Astrocyte (in vitro differentiated cells and primary cell): ENCODE data around the gene NPHP4. TPM values are rescaled to one million over a fixed set of nuclear protein-coding genes. Genes with fewer than 3 reads are reported as not detected.

Experiments
- DNase-seq: peaks from one replicate; pipeline ENCODE4 v3.0.0-alpha.2; 2010; ENCODE audit warnings: low read depth
- FAIRE-seq: peaks from 2 replicates; lab custom pipeline; 2011; peaks lifted over from hg19 to GRCh38; lab: Jason Lieb, UNC
- H2AFZ ChIP-seq: 2 replicates; pipeline ENCODE4 v1.6.0; 2012; ENCODE audit warnings: low read depth, low read length, inconsistent platforms
- H3K27ac ChIP-seq: 2 replicates; pipeline ENCODE4 v1.5.1; 2011; ENCODE audit warnings: low read depth, low read length, inconsistent platforms
- H3K27me3 ChIP-seq: 2 replicates; pipeline ENCODE4 v1.6.0; 2011; ENCODE audit warnings: low read length, inconsistent platforms; ENCODE audit not compliant: insufficient read depth
- H3K36me3 ChIP-seq: 2 replicates; pipeline ENCODE4 v1.5.1; 2011; ENCODE audit warnings: low read length, inconsistent platforms; ENCODE audit not compliant: insufficient read depth
- H3K4me1 ChIP-seq: 2 replicates; pipeline ENCODE4 v1.5.1; 2011; ENCODE audit warnings: low read length, inconsistent platforms; ENCODE audit not compliant: insufficient read depth
- H3K4me2 ChIP-seq: 2 replicates; pipeline ENCODE4 v1.6.0; 2012; ENCODE audit warnings: low read length, inconsistent platforms
- H3K4me3 ChIP-seq: 2 replicates; pipeline ENCODE4 v1.5.1; 2011; ENCODE audit warnings: low read depth, mild to moderate bottlenecking, low read length, inconsistent platforms; ENCODE audit not compliant: insufficient read depth
- H3K79me2 ChIP-seq: 2 replicates; pipeline ENCODE4 v1.6.0; 2012; ENCODE audit warnings: mild to moderate bottlenecking, low read length, inconsistent platforms; ENCODE audit not compliant: insufficient read depth
- H3K9ac ChIP-seq: 2 replicates; pipeline ENCODE4 v1.6.0; 2012; ENCODE audit warnings: mild to moderate bottlenecking, low read length, inconsistent platforms
- H3K9me3 ChIP-seq: 2 replicates; pipeline ENCODE4 v1.5.1; 2012; ENCODE audit warnings: low read depth, mild to moderate bottlenecking, low read length, inconsistent platforms; ENCODE audit not compliant: insufficient read depth
- H4K20me1 ChIP-seq: 2 replicates; pipeline ENCODE4 v1.6.0; 2012; ENCODE audit warnings: low read length, inconsistent platforms; ENCODE audit not compliant: insufficient read depth
- H3K27ac Mint-ChIP-seq: one replicate; pipeline ENCODE4 v1.8.0; 2021; ENCODE audit warnings: mild to moderate bottlenecking, mixed read lengths; ENCODE audit not compliant: unreplicated experiment
- H3K27me3 Mint-ChIP-seq: one replicate; pipeline ENCODE4 v1.8.0; 2021; ENCODE audit warnings: low read depth, mixed read lengths; ENCODE audit not compliant: unreplicated experiment
- H3K36me3 Mint-ChIP-seq: one replicate; pipeline ENCODE4 v1.8.0; 2021; ENCODE audit warnings: low read depth, mixed read lengths; ENCODE audit not compliant: unreplicated experiment
- H3K4me1 Mint-ChIP-seq: one replicate; pipeline ENCODE4 v1.8.0; 2021; ENCODE audit warnings: low read depth, mixed read lengths; ENCODE audit not compliant: unreplicated experiment
- H3K4me3 Mint-ChIP-seq: one replicate; pipeline ENCODE4 v1.8.0; 2021; ENCODE audit warnings: mild to moderate bottlenecking, moderate library complexity, mixed read lengths; ENCODE audit not compliant: unreplicated experiment
- H3K9me3 Mint-ChIP-seq: one replicate; pipeline ENCODE4 v1.8.0; 2021; ENCODE audit warnings: mild to moderate bottlenecking, mixed read lengths; ENCODE audit not compliant: unreplicated experiment
- CTCF ChIP-seq: IDR thresholded peaks from 2 replicates; pipeline ENCODE4 v1.5.1; 2011; ENCODE audit warnings: low read depth, mild to moderate bottlenecking, inconsistent platforms, low read length, moderate library complexity; ENCODE audit not compliant: insufficient read depth
- EZH2 ChIP-seq: IDR thresholded peaks from 2 replicates; pipeline ENCODE4 v1.6.1; 2012; ENCODE audit warnings: mild to moderate bottlenecking, low read length, inconsistent platforms; ENCODE audit not compliant: insufficient read depth
- total RNA-seq: library from RNA; stranded (reverse); gene quantifications from 2 replicates; pipeline ENCODE4 v1.2.1, GENCODE V29; 2021

Gene NPHP4
- total RNA-seq, 1 donor from 2014 or later = 8.4 TPM

GRCh38 chr1:5962265-5963105 is 29.7 kb downstream of the NPHP4 start:
- FAIRE-seq = no peak
- Histone ChIP-seq H3K27ac (no peak overlapping the region), H4K20me1 (no peaks in the 10 kb centered on the region), H3K4me1 (no peaks in the 10 kb centered on the region), H3K79me2 (no peaks in the 10 kb centered on the region), H3K9me3 (no peaks in the 10 kb centered on the region), H3K4me3 (no peak overlapping the region), H3K4me2 (no peak overlapping the region), H3K9ac (no peak overlapping the region), H3K36me3 (no peaks in the 10 kb centered on the region), H3K27me3 (no peaks in the 10 kb centered on the region), H2AFZ (no peak overlapping the region)
- no peaks in the 10 kb centered on the region for H3K4me1 Mint-ChIP-seq
- no peak for DNase-seq
- H3K9me3 Mint-ChIP-seq = no peaks in the 10 kb centered on the region
- TF ChIP-seq EZH2 = no peak
- TF ChIP-seq CTCF = no peak
- H3K4me3 Mint-ChIP-seq = no peak overlapping the region
- peaks cover 26% of the 10 kb centered on the region for H3K36me3 Mint-ChIP-seq
- H3K27ac Mint-ChIP-seq = no peak overlapping the region
- no peaks in the 10 kb centered on the region for H3K27me3 Mint-ChIP-seq

GRCh38 chr1:5961601-5962000 is 30.6 kb downstream of the NPHP4 start:
- no peaks in the 10 kb centered on the region for H3K27me3 Mint-ChIP-seq
- no peak overlapping the region for H2AFZ ChIP-seq
- H3K36me3 ChIP-seq = no peaks in the 10 kb centered on the region
- no peaks in the 10 kb centered on the region for H3K9me3 Mint-ChIP-seq
- no peaks in the 10 kb centered on the region for H3K79me2 ChIP-seq
- no peaks in the 10 kb centered on the region for H3K4me1 Mint-ChIP-seq
- H3K4me2 ChIP-seq = no peak overlapping the region
- peaks cover 24% of the 10 kb centered on the region for H3K36me3 Mint-ChIP-seq
- no peak overlapping the region for H3K4me3 Mint-ChIP-seq
- no peak for FAIRE-seq
- H3K27ac Mint-ChIP-seq = no peak overlapping the region
- H3K9me3 ChIP-seq = no peaks in the 10 kb centered on the region
- no peak overlapping the region for H3K27ac ChIP-seq
- no peaks in the 10 kb centered on the region for H3K27me3 ChIP-seq
- DNase-seq = no peak
- no peaks in the 10 kb centered on the region for H4K20me1 ChIP-seq
- no peaks in the 10 kb centered on the region for H3K4me1 ChIP-seq
- H3K9ac ChIP-seq = no peak overlapping the region
- no peak for TF ChIP-seq CTCF
- TF ChIP-seq EZH2 = no peak
- H3K4me3 ChIP-seq = no peak overlapping the region

GRCh38 chr1:5960336-5960735 is 31.9 kb downstream of the NPHP4 start:
- H3K36me3 Mint-ChIP-seq = peaks cover 19% of the 10 kb centered on the region
- Histone ChIP-seq H3K4me3 (no peak overlapping the region), H3K9me3 (no peaks in the 10 kb centered on the region), H4K20me1 (no peaks in the 10 kb centered on the region), H3K27ac (no peak overlapping the region), H3K27me3 (no peaks in the 10 kb centered on the region), H3K9ac (no peak overlapping the region), H3K36me3 (no peaks in the 10 kb centered on the region), H3K4me2 (no peak overlapping the region), H3K79me2 (no peaks in the 10 kb centered on the region), H2AFZ (no peak overlapping the region), H3K4me1 (no peaks in the 10 kb centered on the region)
- no peaks in the 10 kb centered on the region for H3K27me3 Mint-ChIP-seq
- FAIRE-seq (no peak), DNase-seq (no peak)
- H3K27ac Mint-ChIP-seq = no peak overlapping the region
- TF ChIP-seq EZH2 (no peak), CTCF (no peak)
- H3K9me3 Mint-ChIP-seq = no peaks in the 10 kb centered on the region
- no peaks in the 10 kb centered on the region for H3K4me1 Mint-ChIP-seq
- H3K4me3 Mint-ChIP-seq = no peak overlapping the region
